DND-41 (cell line): ENCODE measurements around the gene RHOB.

Source experiments
- ATAC-seq: fragments of 200-7000 bp; cut with Tn5 transposase; 3 replicates; pipeline ENCODE4 v1.9.1; 2021; ENCODE audit warnings: low read depth; ENCODE audit not compliant: insufficient read depth
- DNase-seq: peaks from one replicate; pipeline ENCODE4 v3.0.0-alpha.2; 2020
- H2AFZ ChIP-seq: 2 replicates; pipeline ENCODE4 v1.6.0; 2012; ENCODE audit warnings: low read depth, low read length
- H3K27ac ChIP-seq: 2 replicates; pipeline ENCODE4 v1.5.1; 2012; ENCODE audit warnings: low read length, inconsistent platforms
- H3K27me3 ChIP-seq: fragments of 200-600 bp; sonication (generic); 2 replicates; pipeline ENCODE4 v1.6.0; 2012; ENCODE audit warnings: low read length, mild to moderate bottlenecking, inconsistent platforms; ENCODE audit not compliant: insufficient read depth, poor library complexity
- H3K36me3 ChIP-seq: 2 replicates; pipeline ENCODE4 v1.5.1; 2012; ENCODE audit warnings: low read length, inconsistent platforms; ENCODE audit not compliant: insufficient read depth
- H3K4me1 ChIP-seq: 2 replicates; pipeline ENCODE4 v1.5.1; 2012; ENCODE audit warnings: mild to moderate bottlenecking, low read length; ENCODE audit not compliant: insufficient read depth
- H3K4me2 ChIP-seq: 2 replicates; pipeline ENCODE4 v1.6.0; 2012; ENCODE audit warnings: mild to moderate bottlenecking, moderate library complexity, low read length, inconsistent platforms; ENCODE audit not compliant: insufficient read depth
- H3K4me3 ChIP-seq, 2 experiments: fragments of 200-600 bp in 1 of 2; shearing (Covaris generic) in 1 of 2; 2 replicates each; pipeline ENCODE4 v1.5.1; 2012 to 2016; ENCODE audit warnings: inconsistent platforms in 2 of 2, low read length in 2 of 2, mild to moderate bottlenecking in 2 of 2, low read depth in 1 of 2, moderate library complexity in 1 of 2
- H3K79me2 ChIP-seq: 2 replicates; pipeline ENCODE4 v1.6.0; 2012; ENCODE audit warnings: low read length, inconsistent platforms; ENCODE audit not compliant: insufficient read depth
- H3K9ac ChIP-seq: 2 replicates; pipeline ENCODE4 v1.6.0; 2012; ENCODE audit warnings: low read depth, mild to moderate bottlenecking, inconsistent platforms, low read length, moderate library complexity
- H3K9me3 ChIP-seq: 2 replicates; pipeline ENCODE4 v1.5.1; 2012; ENCODE audit warnings: low read length, moderate library complexity, mild to moderate bottlenecking, inconsistent platforms; ENCODE audit not compliant: insufficient read depth, severe bottlenecking
- H4K20me1 ChIP-seq: 2 replicates; pipeline ENCODE4 v1.6.0; 2012; ENCODE audit warnings: low read length; ENCODE audit not compliant: insufficient read depth
- CTCF ChIP-seq: IDR thresholded peaks from 2 replicates; pipeline ENCODE4 v1.5.1; 2012; ENCODE audit warnings: borderline replicate concordance, low read length, moderate library complexity, mild to moderate bottlenecking; ENCODE audit not compliant: poor library complexity, severe bottlenecking; ENCODE audit errors: extremely low read depth
- EZH2 ChIP-seq: IDR thresholded peaks from 3 replicates; pipeline ENCODE4 v1.6.1; 2012; ENCODE audit warnings: borderline replicate concordance, low read depth, mild to moderate bottlenecking, moderate library complexity, low read length, inconsistent platforms; ENCODE audit not compliant: severe bottlenecking

The RHOB gene

GRCh38 chr2:20446255-20446916, 488 bp upstream of the RHOB start:
- DNase-seq: no peak
- no peaks in the 10 kb centered on the region for H4K20me1 ChIP-seq
- no peaks in the 10 kb centered on the region for H3K27me3 ChIP-seq
- no peak for TF ChIP-seq CTCF
- no peak for TF ChIP-seq EZH2
- no peaks in the 10 kb centered on the region for H3K79me2 ChIP-seq
- no peak overlapping the region for H3K9ac ChIP-seq
- H3K27ac ChIP-seq: no peak overlapping the region
- H2AFZ ChIP-seq: no peak overlapping the region
- no peaks in the 10 kb centered on the region for H3K36me3 ChIP-seq
- no peaks in the 10 kb centered on the region for H3K4me1 ChIP-seq
- H3K4me2 ChIP-seq: no peak overlapping the region
- H3K9me3 ChIP-seq: no peaks in the 10 kb centered on the region
- H3K4me3 ChIP-seq: no peak overlapping the region
- ATAC-seq: no peak

- Histone ChIP-seq H2AFZ (no peak overlapping the region), H3K27me3 (no peaks in the 10 kb centered on the region), H3K4me2 (no peak overlapping the region), H4K20me1 (no peaks in the 10 kb centered on the region), H3K4me1 (no peaks in the 10 kb centered on the region), H3K9me3 (no peaks in the 10 kb centered on the region), H3K9ac (no peak overlapping the region), H3K36me3 (no peaks in the 10 kb centered on the region), H3K4me3 (no peak overlapping the region), H3K27ac (no peak overlapping the region), H3K79me2 (no peaks in the 10 kb centered on the region)
- no peak for TF ChIP-seq CTCF
- no peak for TF ChIP-seq EZH2
- ATAC-seq (no peak), DNase-seq (no peak)
These were observed 767 bp downstream of the RHOB start for GRCh38 chr2:20447437-20448245.

GRCh38 chr2:20448246-20448976, 1.5 kb downstream of the RHOB start:
- Histone ChIP-seq H3K4me2 (no peak overlapping the region), H3K27me3 (peaks cover 5% of the 10 kb centered on the region), H4K20me1 (no peaks in the 10 kb centered on the region), H3K79me2 (no peaks in the 10 kb centered on the region), H3K36me3 (no peaks in the 10 kb centered on the region), H2AFZ (no peak overlapping the region), H3K4me1 (no peaks in the 10 kb centered on the region), H3K4me3 (no peak overlapping the region), H3K27ac (no peak overlapping the region), H3K9ac (no peak overlapping the region), H3K9me3 (no peaks in the 10 kb centered on the region)
- no peak for ATAC-seq
- DNase-seq: no peak
- TF ChIP-seq EZH2 (no peak), CTCF (no peak)
